Fibroblast of skin of scalp (primary cell): ENCODE measurements around the gene MPP4. TPM values are rescaled to one million over a fixed set of nuclear protein-coding genes. Genes with fewer than 3 reads are reported as not detected.

Source experiments
- DNase-seq: peaks from one replicate; pipeline ENCODE4 v3.0.0-alpha.2; 2013
- polyA plus RNA-seq, 2 experiments: library from polyadenylated mRNA; unstranded; fragments of 120-200 nt; gene quantifications; one replicate each; pipeline ENCODE4 v1.2.1, GENCODE V29; 2013; ENCODE audit not compliant: insufficient read length in 2 of 2

The MPP4 gene
- 1.7 TPM for polyA plus RNA-seq (2013, experiment 1 of 2; ENCODE audit: insufficient read length)
- polyA plus RNA-seq (2013, experiment 2 of 2; ENCODE audit: insufficient read length), result 2.0 TPM

DNA sequence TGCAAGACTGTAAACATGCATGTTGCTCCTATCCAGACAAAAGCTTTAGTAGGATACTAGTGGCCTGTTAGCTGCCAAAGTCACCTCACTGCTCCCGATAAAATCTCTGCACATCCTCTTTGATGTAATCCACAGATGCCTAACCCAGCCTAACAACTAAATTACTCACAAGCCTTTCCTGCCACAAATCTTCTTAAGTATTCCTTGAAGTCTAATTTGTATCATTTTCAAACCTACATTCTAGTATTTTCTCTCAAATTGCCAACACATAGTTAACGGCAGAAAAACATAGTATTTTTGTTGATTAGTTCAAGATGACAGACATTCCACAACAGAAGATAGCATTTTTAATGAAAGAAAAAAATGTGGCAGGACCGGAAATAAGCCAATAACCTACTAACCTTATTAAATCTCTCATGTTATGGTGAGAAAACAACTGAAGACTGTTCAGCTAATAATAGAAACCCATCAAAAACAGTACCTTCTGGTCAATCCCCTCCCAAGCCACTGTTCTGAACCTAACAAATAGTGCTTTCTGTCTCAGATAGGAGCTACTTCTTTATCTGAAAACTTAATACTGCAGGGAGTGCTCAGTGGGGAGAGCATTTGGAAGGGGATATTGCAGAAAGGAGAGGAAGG is at the start of gene MPP4:
Gene MPP4 (minus strand): TSS at position 57 of the 639 bp plus-strand sequence. CDS start 4,690 bp downstream, outside the sequence.
- peak; percentile 46 for DNase-seq

GRCh38 chr2:201746551-201746950 is 48.1 kb upstream of the MPP4 start:
- DNase-seq, result no peak

DNA sequence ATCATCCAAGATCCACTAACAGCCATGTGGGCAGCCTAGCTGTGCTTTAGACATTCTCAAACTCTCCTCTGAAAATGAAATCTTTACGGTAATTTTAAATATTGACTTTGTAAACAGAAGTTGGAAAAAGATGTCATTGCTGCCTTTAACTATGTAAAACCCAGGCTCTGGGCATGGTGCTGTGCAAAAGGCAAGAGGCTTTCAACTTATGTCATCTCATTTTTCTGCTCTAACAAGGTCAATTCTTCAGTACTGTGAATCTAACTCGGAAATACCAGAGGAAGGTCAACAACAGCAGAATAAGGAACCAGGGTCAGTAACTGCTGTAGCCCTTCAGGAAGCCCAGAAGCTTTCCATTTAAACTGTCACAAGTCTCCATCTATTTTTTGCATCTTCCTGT is 37.0 kb upstream of the MPP4 start:
- no peak for DNase-seq

- no peak for DNase-seq
Observed at GRCh38 chr2:201734111-201734510, 35.7 kb upstream of the MPP4 start.

DNA sequence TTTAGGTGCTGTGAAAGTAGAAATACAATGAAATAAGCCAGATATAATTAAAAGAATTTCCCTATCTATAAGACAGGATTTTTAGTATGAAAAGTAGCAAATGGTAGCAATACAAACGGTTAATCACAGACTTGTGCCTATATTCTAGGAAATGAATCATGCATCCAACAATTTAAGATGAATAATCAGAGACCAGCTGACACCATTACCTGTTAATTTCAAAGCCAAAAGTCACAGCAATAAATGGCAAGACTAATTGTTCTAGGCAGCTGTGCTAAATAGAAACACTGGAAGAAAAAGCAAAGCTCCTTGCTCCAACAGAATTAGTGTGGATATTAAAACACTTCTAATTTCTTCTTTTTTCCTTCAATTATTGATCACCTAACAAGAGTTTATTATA is 35.1 kb upstream of the MPP4 start:
- DNase-seq, result no peak

GRCh38 chr2:201730651-201731285 is 32.3 kb upstream of the MPP4 start:
- DNase-seq, result no peak

GRCh38 chr2:201715459-201715858 is 17.0 kb upstream of the MPP4 start:
- DNase-seq, result no peak

DNA sequence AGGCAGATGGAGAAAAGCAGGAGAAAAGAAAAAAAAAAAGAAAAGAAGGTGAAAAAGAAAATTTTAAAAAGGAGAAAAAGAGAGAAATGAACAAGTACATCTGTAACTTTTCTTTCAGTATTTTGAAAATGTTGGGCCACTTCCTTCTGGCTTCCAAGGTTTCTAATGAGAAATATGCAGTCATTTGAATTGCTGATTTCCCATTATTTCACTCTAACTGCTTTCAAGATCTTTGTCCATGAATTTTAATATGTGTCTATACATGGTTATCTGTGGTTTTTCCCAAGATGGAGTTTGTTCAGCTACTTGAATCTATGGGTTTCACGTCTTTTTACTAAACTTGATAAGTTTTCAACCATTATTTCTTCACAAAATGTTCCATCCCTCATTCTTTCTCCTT is 14.3 kb upstream of the MPP4 start:
- no peak for DNase-seq

GRCh38 chr2:201709747-201710146 is 11.3 kb upstream of the MPP4 start:
- DNase-seq, result no peak

DNA sequence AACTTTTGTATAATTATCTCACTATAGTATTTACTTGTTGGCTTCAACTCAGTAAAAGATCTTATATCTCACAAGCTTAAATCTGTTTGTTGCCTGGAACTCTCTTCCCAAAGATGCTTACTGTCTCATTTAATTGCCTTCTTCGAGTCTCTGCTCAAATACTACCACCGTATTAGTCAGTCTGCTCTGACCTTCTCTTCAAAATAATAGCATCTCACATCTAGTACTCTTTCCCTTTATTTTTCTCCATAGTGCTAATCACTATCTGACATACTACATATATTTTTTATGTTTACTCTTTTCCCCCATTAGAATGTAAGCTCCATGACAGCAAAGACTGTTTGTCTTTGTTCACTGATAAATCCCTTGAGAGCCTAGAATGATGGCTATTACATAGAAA is 10.6 kb upstream of the MPP4 start:
- no peak for DNase-seq

- peak; percentile 78 for DNase-seq
Observed at GRCh38 chr2:201707753-201708152, 9.3 kb upstream of the MPP4 start.

DNA sequence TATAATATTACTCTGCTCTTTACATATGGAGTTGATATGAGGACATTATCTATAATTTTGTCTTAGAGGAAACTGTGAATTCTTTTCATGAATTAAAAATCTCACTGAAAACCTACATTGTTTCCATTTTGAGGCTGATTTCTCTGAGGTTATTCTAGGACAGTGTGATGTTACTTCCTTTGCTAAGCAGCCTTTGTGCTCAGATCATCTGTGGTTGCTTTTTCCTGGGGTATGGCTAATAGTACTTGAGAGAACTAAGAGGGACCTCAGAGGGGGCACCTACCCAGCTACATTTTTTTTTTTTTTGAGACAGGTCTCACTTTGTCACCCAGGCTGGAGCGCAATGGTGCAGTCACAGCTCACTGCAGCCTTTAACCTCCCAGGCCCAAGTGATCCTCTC is 8.7 kb upstream of the MPP4 start:
- DNase-seq, result no peak

DNA sequence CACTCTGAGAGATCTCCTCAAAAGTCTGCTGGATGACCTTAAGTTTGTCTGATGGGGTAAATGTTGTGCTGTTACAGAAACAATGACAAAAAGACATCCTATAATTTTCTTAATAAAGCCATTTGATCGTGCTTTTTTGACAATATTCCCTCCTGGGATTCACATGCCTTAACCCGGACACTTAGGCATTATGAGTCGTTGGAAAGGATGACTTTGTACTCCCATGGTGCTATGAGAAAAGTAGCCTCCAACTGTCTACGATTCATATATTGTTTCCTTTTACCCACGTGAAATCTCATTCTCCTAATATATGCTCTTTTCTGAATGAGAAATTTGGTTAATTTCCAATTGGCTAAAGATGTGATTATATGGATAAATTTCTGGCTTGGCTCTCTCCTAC is 6.1 kb upstream of the MPP4 start:
- DNase-seq, result peak; percentile 8

DNA sequence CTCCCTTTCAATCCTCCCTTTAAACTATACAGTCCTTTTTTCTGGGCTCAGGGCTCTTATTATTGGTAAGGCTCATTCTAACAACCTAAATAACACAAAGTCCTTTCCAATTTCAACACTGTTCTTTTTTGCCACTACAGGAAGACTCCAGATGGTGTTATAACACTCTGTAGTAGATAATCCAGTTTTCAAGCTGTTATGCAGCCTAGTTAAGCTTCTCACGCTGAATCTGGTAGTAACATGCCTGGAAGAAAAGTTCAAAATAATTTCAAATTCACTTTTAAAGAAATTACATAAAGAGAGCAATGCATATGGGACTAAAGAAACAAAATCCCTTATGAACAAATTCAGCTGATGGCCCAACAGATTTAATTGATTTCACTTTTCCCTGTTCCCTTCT is 3.2 kb upstream of the MPP4 start:
- DNase-seq, result no peak

GRCh38 chr2:201699416-201699815 is 972 bp upstream of the MPP4 start:
- DNase-seq, result no peak

DNA sequence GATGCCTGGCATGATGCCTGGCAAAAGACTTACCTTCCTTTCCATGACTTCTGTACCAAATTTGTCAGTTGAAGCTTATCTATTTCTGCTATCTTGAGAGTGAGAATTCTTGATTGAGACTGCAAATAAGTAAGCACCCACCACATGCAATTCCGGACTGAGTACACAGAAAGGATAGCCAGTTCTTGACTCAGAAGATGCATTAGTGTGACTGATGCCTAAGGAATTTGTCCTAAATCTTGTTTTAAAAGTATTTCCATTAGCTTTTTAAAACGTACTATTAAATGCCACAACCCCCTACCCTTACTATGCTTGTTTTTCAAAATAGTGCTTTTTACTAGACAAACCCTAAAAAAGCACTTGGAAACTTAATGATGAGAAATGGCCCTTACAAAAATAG is 545 bp downstream of the MPP4 start:
- DNase-seq, result peak; percentile 86

- peak; percentile 90 for DNase-seq
Observed at GRCh38 chr2:201696151-201696659, 2.2 kb downstream of the MPP4 start.

- no peak for DNase-seq
Observed at GRCh38 chr2:201685156-201685555, 13.3 kb downstream of the MPP4 start.

- DNase-seq, result no peak
Observed at GRCh38 chr2:201680743-201681142, 17.7 kb downstream of the MPP4 start.

DNA sequence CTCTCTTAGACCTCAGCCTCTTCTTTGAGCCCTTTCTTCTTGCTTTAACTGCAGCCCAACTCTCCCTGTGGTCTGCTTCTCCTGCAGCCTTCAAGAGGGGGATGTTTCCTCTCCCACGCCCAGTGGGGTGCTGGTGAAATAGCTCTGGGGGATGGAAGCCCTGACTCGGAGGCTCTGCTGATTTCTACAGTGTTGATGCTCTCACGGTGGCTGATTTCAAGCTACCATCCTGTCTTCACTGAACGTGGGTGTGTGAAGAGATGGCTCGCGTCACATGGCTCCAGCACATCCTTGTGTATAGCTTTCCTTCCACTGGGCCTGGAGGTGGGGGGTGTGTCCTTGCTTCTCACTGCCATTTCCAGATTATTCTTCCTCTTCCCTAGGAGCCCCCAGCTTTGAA is 20.0 kb downstream of the MPP4 start:
- DNase-seq, result peak; percentile 21

GRCh38 chr2:201675454-201675853 is 23.0 kb downstream of the MPP4 start:
- DNase-seq, result no peak

DNA sequence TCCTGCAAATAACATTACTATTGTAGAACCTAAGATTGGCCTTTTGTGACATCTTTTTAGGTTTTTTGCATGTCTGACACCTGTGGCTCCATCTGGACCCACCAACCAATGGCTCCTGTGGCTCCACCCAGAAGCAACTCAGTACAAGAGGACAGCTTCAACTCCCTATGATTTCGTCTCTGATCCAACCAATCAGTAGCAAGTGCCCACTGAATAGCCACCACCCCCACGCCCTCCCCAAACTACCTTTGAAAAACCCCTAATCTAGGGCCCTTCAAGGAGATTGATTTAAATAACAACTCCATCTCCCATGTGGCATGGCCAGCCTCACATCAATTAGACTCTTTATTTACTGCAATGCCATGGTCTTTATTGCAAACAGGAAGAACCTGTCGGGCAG is 23.6 kb downstream of the MPP4 start:
- no peak for DNase-seq

GRCh38 chr2:201674298-201674697 is 24.1 kb downstream of the MPP4 start:
- no peak for DNase-seq

GRCh38 chr2:201673546-201673945 is 24.9 kb downstream of the MPP4 start:
- DNase-seq, result peak; percentile 59
